Measurements from ENCODE around the gene NUTF2.

NUTF2 gene

GRCh38 chr16:67845291-67846062 lies 1.3 kb upstream of the NUTF2 start:
- H3K4me3 ChIP-seq (ENCODE audit: low read depth, low read length), result peak overlapping the region; percentile 91
- H3K4me1 ChIP-seq (ENCODE audit: control insufficient read depth, insufficient read depth, low read length), result peaks cover 16% of the 10 kb centered on the region
- ChIA-PET CTCF (interaction anchor here (0.6 to 2.9 kb wide), 6 partner anchors 11 to 173 kb away, joined by 3 to 13 read pairs (median 4); partner anchors contain the start of gene NRN1L), POLR2A (interaction anchor here (0.7 to 4.3 kb wide), 16 partner anchors 12 to 324 kb away, joined by 3 to 38 read pairs (median 5); partner anchors contain the start of genes ACD, EDC4, GFOD2 and LCAT)
- H3K27ac ChIP-seq (ENCODE audit: extremely low read depth, low read depth, low read length), result peak overlapping the region; percentile 92
- no peaks in the 10 kb centered on the region for H3K9me3 ChIP-seq (ENCODE audit: control insufficient read depth, insufficient read depth, low read depth, low read length)
- H3K36me3 ChIP-seq (ENCODE audit: control insufficient read depth in 2 of 2, insufficient read depth in 1 of 2, low read length in 2 of 2), result peaks cover 0 to 28% of the 10 kb centered on the region in 2 experiments; a peak in 2 of 3 replicates
- TF ChIP-seq ZNF560 (tag by site-specific recombination; IDR thresholded peaks at IDR 0.05; ENCODE audit: borderline replicate concordance) (no peak), ZNF202 (tag by site-specific recombination; IDR thresholded peaks at IDR 0.05; ENCODE audit: borderline replicate concordance) (no peak), ZBTB20 (tag by site-specific recombination; IDR thresholded peaks at IDR 0.05) (no peak), ZBTB17 (tag by site-specific recombination; IDR thresholded peaks at IDR 0.05) (peak; percentile 35; the same call in 1 of the 2 replicates), WT1 (tag by site-specific recombination; IDR thresholded peaks at IDR 0.05) (no peak), ZNF580 (tag by site-specific recombination; IDR thresholded peaks at IDR 0.05) (no peak), ZNF626 (tag by site-specific recombination; IDR thresholded peaks at IDR 0.05) (no peak), GLI2 (tag by site-specific recombination; IDR thresholded peaks at IDR 0.05; ENCODE audit: borderline replicate concordance, low read depth) (no peak), PRDM10 (tag by site-specific recombination; IDR thresholded peaks at IDR 0.05) (0 out of 2 replicates have a peak, but pooled peaks have one; percentile 24), FEZF1 (tag by site-specific recombination; IDR thresholded peaks at IDR 0.05) (no peak), ZNF121 (tag by site-specific recombination; IDR thresholded peaks at IDR 0.05) (no peak), ZNF239 (tag by site-specific recombination; IDR thresholded peaks at IDR 0.05) (no peak), ZNF114 (tag by site-specific recombination; IDR thresholded peaks at IDR 0.05) (no peak), ZBTB48 (tag by site-specific recombination; IDR thresholded peaks at IDR 0.05) (peak; percentile 38), ZNF133 (tag by site-specific recombination; IDR thresholded peaks at IDR 0.05) (peak; percentile 74; the same call in 1 of the 2 replicates), TCF7L2 (IDR thresholded peaks at IDR 0.05; ENCODE audit: borderline replicate concordance, low read depth, low read length) (no peak), ZNF600 (tag by site-specific recombination; IDR thresholded peaks at IDR 0.05) (peak; percentile 55; the same call in 1 of the 2 replicates), ZNF10 (tag by site-specific recombination; IDR thresholded peaks at IDR 0.05) (peak; percentile 71; the same call in 1 of the 2 replicates), SP2 (tag by site-specific recombination; IDR thresholded peaks at IDR 0.05) (no peak), KLF1 (tag by site-specific recombination; IDR thresholded peaks at IDR 0.05) (no peak), ZNF449 (tag by site-specific recombination; IDR thresholded peaks at IDR 0.05) (no peak), SP3 (tag by site-specific recombination; IDR thresholded peaks at IDR 0.05) (no peak), ZNF610 (tag by site-specific recombination; IDR thresholded peaks at IDR 0.05; ENCODE audit: borderline replicate concordance) (no peak), ZFP69B (tag by site-specific recombination; IDR thresholded peaks at IDR 0.05) (no peak), ZNF639 (tag by site-specific recombination; IDR thresholded peaks at IDR 0.05) (no peak), ZNF214 (tag by site-specific recombination; IDR thresholded peaks at IDR 0.05; ENCODE audit: borderline replicate concordance) (no peak), ZNF112 (tag by site-specific recombination; IDR thresholded peaks at IDR 0.05) (no peak), PRDM4 (tag by site-specific recombination; IDR thresholded peaks at IDR 0.05) (no peak)
